Cardiac fibroblast (primary cell): ENCODE measurements around the gene FITM1.

Experiments
- DNase-seq, 2 donors: peaks; one replicate each; pipeline versions ENCODE4 v3.0.0 to v3.0.0-alpha.2; 2010; ENCODE audit warnings: low read depth in 2 of 2
- H3K4me3 ChIP-seq, 2 donors: replicated peaks in 1 of 2; 1 replicate in 1 of 2; 2 replicates in 1 of 2; pipeline ENCODE4 v1.5.1; 2011; ENCODE audit warnings: low read depth in 2 of 2, low read length in 2 of 2, mild to moderate bottlenecking in 2 of 2, moderate library complexity in 1 of 2
- TF ChIP-seq, protein P1 (sequence below): IDR thresholded peaks from one replicate; pipeline ENCODE4 v1.5.1; 2011; ENCODE audit warnings: low read depth, mild to moderate bottlenecking, low read length, inconsistent platforms

Gene FITM1

DNA sequence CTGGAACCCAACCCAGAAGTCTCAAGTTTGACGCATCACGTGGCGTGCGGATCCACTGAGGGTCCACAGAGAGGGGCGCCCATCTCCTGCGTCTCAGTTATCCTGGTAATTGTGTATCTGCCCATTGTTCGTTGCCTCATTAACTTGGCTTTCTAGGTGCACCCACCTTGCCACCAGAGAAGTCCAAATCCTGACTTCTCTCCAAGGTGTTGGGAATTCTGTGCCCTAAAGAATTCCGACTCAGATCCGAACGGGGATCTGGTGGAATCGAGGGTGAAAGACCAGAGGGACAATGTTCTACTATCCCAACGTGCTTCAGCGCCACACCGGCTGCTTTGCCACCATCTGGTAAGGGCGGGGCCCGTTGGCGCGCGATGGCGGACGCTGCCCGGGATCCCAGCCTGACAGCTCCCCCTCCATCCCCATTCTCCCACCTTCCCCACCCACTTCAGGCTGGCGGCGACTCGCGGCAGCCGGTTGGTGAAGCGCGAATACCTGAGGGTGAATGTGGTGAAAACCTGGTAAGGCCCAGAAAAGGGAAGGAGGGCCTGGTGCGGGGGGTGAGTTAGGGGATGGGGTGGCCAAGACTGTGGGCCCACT is 41.9 kb downstream of the FITM1 start:
- peak overlapping the region in 1 of 2 donors; percentile 44 for H3K4me3 ChIP-seq
- no peak for DNase-seq
- TF ChIP-seq, protein P1, sequence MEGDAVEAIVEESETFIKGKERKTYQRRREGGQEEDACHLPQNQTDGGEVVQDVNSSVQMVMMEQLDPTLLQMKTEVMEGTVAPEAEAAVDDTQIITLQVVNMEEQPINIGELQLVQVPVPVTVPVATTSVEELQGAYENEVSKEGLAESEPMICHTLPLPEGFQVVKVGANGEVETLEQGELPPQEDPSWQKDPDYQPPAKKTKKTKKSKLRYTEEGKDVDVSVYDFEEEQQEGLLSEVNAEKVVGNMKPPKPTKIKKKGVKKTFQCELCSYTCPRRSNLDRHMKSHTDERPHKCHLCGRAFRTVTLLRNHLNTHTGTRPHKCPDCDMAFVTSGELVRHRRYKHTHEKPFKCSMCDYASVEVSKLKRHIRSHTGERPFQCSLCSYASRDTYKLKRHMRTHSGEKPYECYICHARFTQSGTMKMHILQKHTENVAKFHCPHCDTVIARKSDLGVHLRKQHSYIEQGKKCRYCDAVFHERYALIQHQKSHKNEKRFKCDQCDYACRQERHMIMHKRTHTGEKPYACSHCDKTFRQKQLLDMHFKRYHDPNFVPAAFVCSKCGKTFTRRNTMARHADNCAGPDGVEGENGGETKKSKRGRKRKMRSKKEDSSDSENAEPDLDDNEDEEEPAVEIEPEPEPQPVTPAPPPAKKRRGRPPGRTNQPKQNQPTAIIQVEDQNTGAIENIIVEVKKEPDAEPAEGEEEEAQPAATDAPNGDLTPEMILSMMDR = no peak

DNA sequence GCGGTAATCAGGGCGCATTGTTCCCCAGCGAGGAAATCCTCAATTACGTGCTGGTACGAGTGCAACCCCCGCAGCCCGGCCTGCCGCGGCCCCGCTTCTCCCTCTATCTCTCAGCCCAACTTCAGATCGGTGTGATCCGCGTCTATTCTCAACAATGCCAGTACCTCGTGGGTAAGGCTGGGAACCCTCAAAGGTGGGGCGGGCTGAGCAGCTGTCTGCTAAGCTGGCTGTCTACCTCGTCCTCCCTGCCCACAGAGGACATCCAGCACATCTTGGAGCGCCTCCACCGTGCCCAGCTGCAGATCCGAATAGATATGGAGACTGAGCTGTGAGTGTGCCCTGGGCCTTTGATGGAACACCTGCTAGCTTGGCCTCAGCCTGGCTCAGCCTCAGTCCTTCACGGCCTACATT is 42.4 kb downstream of the FITM1 start:
- no peak for DNase-seq
- H3K4me3 ChIP-seq = peak overlapping the region in 1 of 2 donors; percentile 3
- TF ChIP-seq, protein P1 = no peak

DNA sequence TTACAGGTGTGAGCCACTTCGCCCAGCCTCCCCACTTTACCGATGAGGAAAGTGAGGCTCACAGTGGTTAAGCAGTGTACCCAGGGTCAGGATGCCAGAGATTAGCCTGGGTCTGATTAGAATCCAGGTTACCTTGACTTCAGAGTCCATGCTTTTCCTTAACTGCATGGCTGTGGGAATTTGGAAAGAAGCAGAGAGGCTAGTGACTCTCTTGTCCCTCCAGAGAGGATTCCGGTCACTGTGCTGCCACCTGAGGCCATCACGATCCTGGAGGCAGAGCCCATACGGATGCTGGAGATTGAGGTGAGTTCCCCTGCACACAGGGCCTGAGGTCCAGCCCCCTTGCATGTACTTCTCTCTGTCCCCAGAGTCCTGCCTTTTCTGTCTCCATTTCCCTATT is 46.1 kb downstream of the FITM1 start:
- TF ChIP-seq, protein P1 = no peak

DNA sequence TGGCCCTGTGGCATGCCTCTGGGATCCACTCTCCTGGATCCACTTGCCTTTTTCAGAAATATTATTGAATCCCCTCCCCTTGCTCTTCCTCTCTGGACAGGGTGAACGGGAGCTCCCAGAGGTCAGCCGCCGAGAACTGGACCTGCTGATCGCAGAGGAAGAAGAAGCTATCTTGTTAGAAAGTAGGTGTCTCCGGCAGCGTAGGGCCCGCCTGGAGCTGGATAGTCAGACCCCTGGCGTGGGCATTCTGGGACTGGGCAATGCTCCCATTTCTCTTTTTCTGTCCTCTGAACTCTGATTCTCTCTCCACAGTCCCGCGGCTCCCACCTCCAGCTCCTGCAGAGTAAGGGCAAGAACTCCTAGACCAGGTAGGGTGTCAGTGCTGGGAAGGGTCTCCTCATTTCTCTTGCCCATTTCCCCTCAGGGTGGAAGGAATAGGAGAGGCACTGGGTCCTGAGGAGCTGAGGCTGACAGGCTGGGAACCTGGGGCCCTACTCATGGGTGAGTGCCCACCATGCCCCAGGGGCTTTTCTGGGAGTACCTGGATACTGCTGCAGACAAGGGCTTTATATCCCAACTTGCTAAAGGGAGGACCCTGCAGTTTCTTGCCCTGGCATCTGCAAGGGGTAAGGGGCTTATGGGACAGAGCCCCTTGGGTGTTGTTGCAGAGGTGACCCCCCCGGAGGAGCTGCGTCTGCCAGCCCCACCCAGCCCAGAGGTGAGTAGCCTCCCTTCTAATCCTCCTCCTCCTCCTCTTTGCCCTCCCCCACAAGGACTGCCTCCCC is 46.8 kb downstream of the FITM1 start:
- H3K4me3 ChIP-seq = no peak overlapping the region
- TF ChIP-seq, protein P1 = no peak
- DNase-seq = no peak

More for the DNA sequence above, 46.1 kb downstream of the FITM1 start:
- no peak for DNase-seq
- no peak overlapping the region for H3K4me3 ChIP-seq

DNA sequence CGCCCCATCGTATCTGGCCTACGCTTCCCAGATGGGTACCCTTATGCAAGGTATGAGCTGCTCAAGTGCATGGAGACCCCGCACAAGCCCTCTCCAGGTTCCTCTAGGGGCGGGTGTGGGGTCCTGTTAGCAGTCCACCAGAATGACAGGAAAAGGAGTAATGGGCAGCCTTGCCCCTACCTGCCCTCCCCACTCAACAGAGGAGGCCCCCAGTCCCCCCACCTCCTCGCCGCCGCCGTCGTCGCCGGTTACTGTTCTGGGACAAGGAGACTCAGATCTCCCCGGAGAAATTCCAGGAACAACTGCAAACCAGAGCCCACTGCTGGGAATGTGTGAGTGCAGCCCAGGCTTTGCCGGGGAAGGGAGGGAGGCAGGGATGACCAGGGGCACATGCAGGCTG is 47.4 kb downstream of the FITM1 start:
- H3K4me3 ChIP-seq = no peak overlapping the region
- no peak for DNase-seq
- TF ChIP-seq, protein P1 = no peak

DNA sequence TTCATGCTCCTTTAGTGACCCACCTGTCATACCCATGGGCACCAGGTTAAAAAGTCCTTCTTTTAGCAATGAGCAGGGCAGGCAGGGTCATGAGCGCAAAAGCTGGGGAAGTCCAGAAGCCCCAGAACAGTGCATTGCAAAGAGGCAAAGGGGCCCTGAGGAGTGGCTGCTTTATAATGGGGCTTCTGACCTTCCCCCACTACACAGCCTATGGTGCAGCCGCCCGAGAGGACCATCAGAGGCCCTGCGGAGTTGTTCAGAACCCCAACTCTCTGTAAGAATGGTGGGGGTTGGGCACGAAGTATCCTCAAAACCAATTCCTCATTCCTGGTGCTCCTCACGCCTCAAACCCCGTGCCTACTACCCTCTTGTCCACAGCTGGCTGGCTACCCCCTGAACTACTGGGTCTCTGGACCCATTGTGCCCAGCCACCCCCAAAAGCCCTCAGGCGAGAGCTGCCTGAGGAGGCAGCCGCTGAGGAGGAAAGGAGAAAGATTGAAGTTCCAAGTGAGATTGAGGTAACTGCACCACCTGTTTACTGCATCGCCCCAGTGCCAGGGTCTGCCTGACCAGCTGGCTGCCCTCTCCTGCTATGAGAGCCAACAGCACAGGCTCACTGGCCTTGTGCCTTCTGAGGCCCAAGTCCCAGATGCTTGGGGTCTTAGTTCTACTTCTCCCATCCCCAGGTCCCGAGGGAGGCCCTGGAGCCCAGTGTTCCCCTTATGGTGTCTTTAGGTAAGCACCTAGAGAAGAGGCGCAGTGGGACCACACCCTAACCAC is 48.1 kb downstream of the FITM1 start:
- no peak overlapping the region for H3K4me3 ChIP-seq
- DNase-seq = no peak
- TF ChIP-seq, protein P1 = no peak
